IMR-90 (cell line): ENCODE results near the gene HAVCR1. TPM values are rescaled to one million over a fixed set of nuclear protein-coding genes. Genes with fewer than 3 reads are reported as not detected.

Experiments
- ATAC-seq: fragments of 200-7000 bp; cut with Tn5 transposase; 2 replicates; pipeline ENCODE4 v1.9.1; 2020; ENCODE audit warnings: low read depth, mild to moderate bottlenecking, moderate library complexity
- BruUV-seq: library from RNA; stranded (reverse); fragments of 400-500 nt; replicated peaks from 2 replicates; lab custom pipeline; 2021; lab: Mats Ljungman, UMichigan
- CTCF ChIA-PET: fragments of 300-600 bp; formaldehyde crosslinking; extraction: SDS; loops from one replicate; lab custom pipeline; 2021; ENCODE audit warnings: antibody characterized with exemption; lab: Yijun Ruan, JAX
- POLR2A ChIA-PET: fragments of 300-600 bp; sonication (Branson Sonifier 250); formaldehyde crosslinking; loops from one replicate; lab custom pipeline; 2022; ENCODE audit warnings: antibody characterized with exemption; ENCODE audit not compliant: unreplicated experiment; lab: Charles Lee
- DNase-seq: peaks from one replicate; pipeline ENCODE4 v3.0.0; 2013
- H2AFZ ChIP-seq: replicated peaks from 2 replicates; pipeline ENCODE3; 2013; ENCODE audit warnings: low read length, mild to moderate bottlenecking; ENCODE audit not compliant: poor library complexity
- H2AK5ac ChIP-seq: 2 replicates; pipeline ENCODE4 v1.6.1; 2013; ENCODE audit warnings: low read depth, low read length, inconsistent platforms
- H2AK9ac ChIP-seq: replicated peaks from 2 replicates; pipeline ENCODE3; 2013; ENCODE audit warnings: mild to moderate bottlenecking, low read depth, low read length, moderate library complexity; ENCODE audit not compliant: poor library complexity
- H2BK120ac ChIP-seq: 2 replicates; pipeline ENCODE4 v1.6.1; 2013; ENCODE audit warnings: low read depth, low read length, inconsistent platforms
- H2BK15ac ChIP-seq: 3 replicates; pipeline ENCODE4 v1.6.1; 2013; ENCODE audit warnings: low read depth, low read length, inconsistent platforms
- H2BK20ac ChIP-seq: 2 replicates; pipeline ENCODE4 v1.6.1; 2013; ENCODE audit warnings: low read depth, mild to moderate bottlenecking, inconsistent platforms, low read length, moderate library complexity
- H2BK5ac ChIP-seq: 2 replicates; pipeline ENCODE4 v1.6.1; 2013; ENCODE audit warnings: mild to moderate bottlenecking, low read depth, low read length, inconsistent platforms; ENCODE audit not compliant: poor library complexity, severe bottlenecking
- H3K14ac ChIP-seq: replicated peaks from 2 replicates; pipeline ENCODE4 v1.6.1; 2013; ENCODE audit warnings: low read depth, low read length, inconsistent platforms
- H3K18ac ChIP-seq: 2 replicates; pipeline ENCODE4 v1.6.1; 2013; ENCODE audit warnings: low read depth, low read length, control low read depth
- H3K23ac ChIP-seq: 2 replicates; pipeline ENCODE4 v1.6.1; 2013; ENCODE audit warnings: low read depth, low read length, inconsistent platforms
- H3K27ac ChIP-seq: 2 replicates; pipeline ENCODE4 v1.5.1; 2013; ENCODE audit warnings: mild to moderate bottlenecking, control low read depth, low read length; ENCODE audit not compliant: insufficient read depth
- H3K27me3 ChIP-seq: 2 replicates; pipeline ENCODE4 v1.6.1; 2013; ENCODE audit warnings: low read length; ENCODE audit not compliant: control insufficient read depth, insufficient read depth
- H3K36me3 ChIP-seq: 2 replicates; pipeline ENCODE4 v1.6.1; 2013; ENCODE audit warnings: low read length, mixed read lengths; ENCODE audit not compliant: control insufficient read depth, insufficient read depth
- H3K4ac ChIP-seq: 2 replicates; pipeline ENCODE4 v1.6.1; 2013; ENCODE audit warnings: low read depth, low read length, inconsistent platforms
- H3K4me1 ChIP-seq: 2 replicates; pipeline ENCODE4 v1.6.1; 2013; ENCODE audit warnings: low read length, mixed read lengths; ENCODE audit not compliant: control insufficient read depth, insufficient read depth
- H3K4me2 ChIP-seq: 2 replicates; pipeline ENCODE4 v1.6.1; 2013; ENCODE audit warnings: low read depth, mild to moderate bottlenecking, control low read depth, low read length, moderate library complexity
- H3K4me3 ChIP-seq: 2 replicates; pipeline ENCODE4 v1.5.1; 2013; ENCODE audit warnings: low read depth, mild to moderate bottlenecking, control low read depth, low read length, moderate library complexity; ENCODE audit not compliant: insufficient read depth
- H3K56ac ChIP-seq: 2 replicates; pipeline ENCODE4 v1.6.1; 2013; ENCODE audit warnings: low read length, inconsistent platforms; ENCODE audit not compliant: insufficient read depth; ENCODE audit errors: extremely low read depth
- H3K79me1 ChIP-seq, 2 experiments: 2 replicates each; pipeline ENCODE4 v1.6.1; 2013; ENCODE audit warnings: low read length in 2 of 2, inconsistent platforms in 1 of 2, low read depth in 1 of 2
- H3K9ac ChIP-seq: 2 replicates; pipeline ENCODE4 v1.6.1; 2013; ENCODE audit warnings: low read depth, low read length, control low read depth
- H3K9me1 ChIP-seq: 2 replicates; pipeline ENCODE4 v1.6.1; 2013; ENCODE audit warnings: low read length, inconsistent platforms; ENCODE audit not compliant: insufficient read depth
- H3K9me3 ChIP-seq: 2 replicates; pipeline ENCODE4 v1.6.1; 2013; ENCODE audit warnings: low read length; ENCODE audit not compliant: control insufficient read depth, insufficient read depth
- H4K20me1 ChIP-seq: 2 replicates; pipeline ENCODE4 v1.6.1; 2013; ENCODE audit warnings: low read length, inconsistent platforms; ENCODE audit not compliant: insufficient read depth
- H4K5ac ChIP-seq: 2 replicates; pipeline ENCODE4 v1.6.1; 2013; ENCODE audit warnings: mild to moderate bottlenecking, low read depth, low read length, control low read depth
- H4K8ac ChIP-seq, 2 experiments: 2 replicates each; pipeline ENCODE4 v1.6.1; 2013; ENCODE audit warnings: low read depth in 2 of 2, low read length in 2 of 2, control low read depth in 1 of 2, inconsistent platforms in 1 of 2
- H4K91ac ChIP-seq: 2 replicates; pipeline ENCODE4 v1.6.1; 2013; ENCODE audit warnings: low read depth, low read length, inconsistent platforms; ENCODE audit not compliant: insufficient read depth
- BHLHE40 ChIP-seq: fragments of 150-350 bp; IDR thresholded peaks from 2 replicates; pipeline ENCODE4 v1.6.1; 2016; ENCODE audit warnings: mild to moderate bottlenecking, low read depth, low read length
- CHD1 ChIP-seq: IDR thresholded peaks from 2 replicates; pipeline ENCODE4 v1.6.1; 2012; ENCODE audit warnings: low read depth, low read length, improper control_type of control experiment
- CTCF ChIP-seq: conservative IDR thresholded peaks from 2 replicates; pipeline ENCODE4 v1.5.1; 2012; ENCODE audit warnings: mild to moderate bottlenecking, low read depth, low read length, improper control_type of control experiment
- FOS ChIP-seq: fragments of 150-350 bp; IDR thresholded peaks from 2 replicates; pipeline ENCODE4 v1.6.1; 2016; ENCODE audit warnings: low read depth, low read length
- MAZ ChIP-seq: IDR thresholded peaks from 2 replicates; pipeline ENCODE4 v1.6.1; 2012; ENCODE audit warnings: low read depth, mild to moderate bottlenecking, low read length, improper control_type of control experiment, moderate library complexity, borderline replicate concordance
- MXI1 ChIP-seq: IDR thresholded peaks from 2 replicates; pipeline ENCODE4 v1.6.1; 2012; ENCODE audit warnings: low read depth, mild to moderate bottlenecking, low read length, moderate library complexity, borderline replicate concordance
- NFE2L2 ChIP-seq: fragments of 150-350 bp; IDR thresholded peaks from 2 replicates; pipeline ENCODE4 v1.6.1; 2016; ENCODE audit warnings: low read depth, mild to moderate bottlenecking, low read length
- POLR2A ChIP-seq: IDR thresholded peaks from 2 replicates; pipeline ENCODE4 v1.6.1; 2012; ENCODE audit warnings: mild to moderate bottlenecking, low read depth, low read length
- RAD21 ChIP-seq: IDR thresholded peaks from 2 replicates; pipeline ENCODE4 v1.6.1; 2012; ENCODE audit warnings: low read length, improper control_type of control experiment
- RCOR1 ChIP-seq: IDR thresholded peaks from 2 replicates; pipeline ENCODE4 v1.6.1; 2012; ENCODE audit warnings: mild to moderate bottlenecking, low read length, improper control_type of control experiment; ENCODE audit not compliant: insufficient replicate concordance
- RFX5 ChIP-seq: IDR thresholded peaks from 2 replicates; pipeline ENCODE4 v1.8.0; 2012; ENCODE audit warnings: low read depth, mild to moderate bottlenecking, low read length, moderate library complexity
- SMC3 ChIP-seq: fragments of 150-350 bp; IDR thresholded peaks from 2 replicates; pipeline ENCODE4 v1.6.1; 2016; ENCODE audit warnings: low read depth, mild to moderate bottlenecking, antibody characterized with exemption, low read length, moderate library complexity
- WGBS, 2 experiments: methylation state at CpG; one replicate each; pipeline versions ENCODE4 v1.1.5 to v1.1.7; 2013; ENCODE audit warnings: missing lambda C conversion rate in 2 of 2; ENCODE audit not compliant: insufficient read length in 1 of 2; ENCODE audit errors: extremely low coverage in 2 of 2; 5-methylcytosine and 5-hydroxymethylcytosine counted together
- dilution Hi-C: fragments of 300-500 bp; cut with HindIII; formaldehyde crosslinking; loops from one replicate; pipeline ENCODE4 v1.14.3; 2018; ENCODE audit warnings: low sequenced_read_pairs; ENCODE audit not compliant: unreplicated experiment
- in situ Hi-C: fragments of 300-500 bp; cut with MboI; formaldehyde crosslinking; loops from 3 replicates; pipeline ENCODE4 v1.14.3; 2019; ENCODE audit warnings: low sequenced_read_pairs, inconsistent platforms, mixed read lengths
- intact Hi-C: fragments of 100-400 bp; cut with micrococcal nuclease; formaldehyde crosslinking; loops from 2 replicates; pipeline ENCODE4 v1.10.0; 2022
- polyA plus RNA-seq, 3 experiments: library from polyadenylated mRNA; depleted of rRNA; stranded (reverse); fragments of >200 nt; gene quantifications; 2 replicates each; pipeline ENCODE4 v1.2.3, GENCODE V29; 2012; ENCODE audit warnings: low replicate concordance in 1 of 3
- total RNA-seq: library from RNA; depleted of rRNA; stranded (reverse); fragments of >200 nt; gene quantifications from 2 replicates; pipeline ENCODE4 v1.2.3, GENCODE V29; 2012
- TF ChIP-seq, protein P1 (sequence below): fragments of 150-350 bp; IDR thresholded peaks from 2 replicates; pipeline ENCODE4 v1.6.1; 2017; ENCODE audit warnings: mild to moderate bottlenecking, antibody characterized with exemption, low read length, low read depth

HAVCR1 gene
- total and polyA plus RNA-seq, 2 of the 4 experiments (the other 2 are of a cell fraction), result not detected

DNA sequence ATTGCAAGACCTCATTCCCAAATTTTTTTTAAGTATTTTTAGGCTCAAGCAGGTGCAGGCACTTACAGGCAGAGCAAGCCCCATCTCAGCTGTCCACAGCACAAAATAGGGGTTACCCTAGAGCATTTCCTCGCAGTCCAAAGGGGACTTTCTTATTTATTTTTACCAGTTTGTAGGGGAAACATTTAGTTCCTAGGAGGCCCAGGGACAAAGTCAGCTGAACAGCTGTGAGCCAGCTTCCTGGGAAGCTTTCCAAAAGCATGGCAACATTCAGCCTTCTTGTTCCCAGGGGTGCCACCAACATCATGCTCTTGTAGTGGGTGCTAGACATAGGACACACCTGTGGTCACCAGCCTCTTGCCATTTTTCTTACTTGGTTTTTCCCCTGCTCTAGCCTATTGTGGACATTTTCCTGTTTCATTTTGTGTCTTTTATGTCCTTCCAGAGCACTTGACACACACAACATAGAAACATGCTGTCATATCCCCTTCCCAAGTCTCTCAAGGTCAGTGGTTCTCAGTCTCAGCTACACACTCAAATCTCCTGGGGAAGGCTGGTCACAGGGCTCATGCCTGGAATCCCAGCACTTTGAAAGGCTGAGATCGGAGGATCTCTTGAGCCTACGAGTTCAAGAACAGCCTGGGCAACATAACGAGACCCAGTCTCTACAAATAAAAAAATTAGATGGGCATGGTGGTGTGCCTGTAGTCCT is 38.2 kb downstream of the HAVCR1 start:
- no CpG with 5 or more reads among the region's 4 CpGs for WGBS, 2 experiments
- H3K4ac ChIP-seq, result no peak overlapping the region
- H4K8ac ChIP-seq, result no peak overlapping the region
- H3K4me2 ChIP-seq, result no peak overlapping the region
- H3K27ac ChIP-seq, result no peak overlapping the region
- H4K5ac ChIP-seq, result no peak overlapping the region
- no peak overlapping the region for H2BK15ac ChIP-seq
- H4K20me1 ChIP-seq, result no peaks in the 10 kb centered on the region
- H3K18ac ChIP-seq, result no peak overlapping the region
- H2BK5ac ChIP-seq, result no peak overlapping the region
- no peaks in the 10 kb centered on the region for H3K79me1 ChIP-seq
- dilution Hi-C loops, result no loop called here
- H3K14ac ChIP-seq, result no peak overlapping the region
- no peak overlapping the region for H2BK120ac ChIP-seq
- H2AK9ac ChIP-seq, result no peak overlapping the region
- H3K23ac ChIP-seq, result no peak overlapping the region
- no peak overlapping the region for H3K4me3 ChIP-seq
- in situ Hi-C loops, result no loop called here
- no peaks in the 10 kb centered on the region for H3K36me3 ChIP-seq
- no peak overlapping the region for H2BK20ac ChIP-seq
- no peak for ATAC-seq
- ChIA-PET POLR2A (no interaction called here), CTCF (no interaction called here)
- H3K4me1 ChIP-seq, result no peaks in the 10 kb centered on the region
- no TSS peak for BruUV-seq
- no peak for DNase-seq
- H2AFZ ChIP-seq, result no peak overlapping the region
- H2AK5ac ChIP-seq, result no peak overlapping the region
- TF ChIP-seq RAD21 (no peak), FOS (no peak), CTCF (no peak), MXI1 (no peak), POLR2A (no peak), RFX5 (no peak), MAZ (no peak), NFE2L2 (no peak), RCOR1 (no peak), SMC3 (no peak), BHLHE40 (no peak), CHD1 (no peak)
- TF ChIP-seq, protein P1, sequence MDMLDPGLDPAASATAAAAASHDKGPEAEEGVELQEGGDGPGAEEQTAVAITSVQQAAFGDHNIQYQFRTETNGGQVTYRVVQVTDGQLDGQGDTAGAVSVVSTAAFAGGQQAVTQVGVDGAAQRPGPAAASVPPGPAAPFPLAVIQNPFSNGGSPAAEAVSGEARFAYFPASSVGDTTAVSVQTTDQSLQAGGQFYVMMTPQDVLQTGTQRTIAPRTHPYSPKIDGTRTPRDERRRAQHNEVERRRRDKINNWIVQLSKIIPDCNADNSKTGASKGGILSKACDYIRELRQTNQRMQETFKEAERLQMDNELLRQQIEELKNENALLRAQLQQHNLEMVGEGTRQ, result no peak
- intact Hi-C loops, result no loop called here
- no peak overlapping the region for H4K91ac ChIP-seq
- no peak overlapping the region for H3K9ac ChIP-seq
- H3K27me3 ChIP-seq, result no peaks in the 10 kb centered on the region
- H3K9me3 ChIP-seq, result 0 out of 2 replicates have a peak, but pooled peaks cover 2% of the 10 kb centered on the region
- H3K56ac ChIP-seq, result no peak overlapping the region
- no peaks in the 10 kb centered on the region for H3K9me1 ChIP-seq
